Measurements from ENCODE around the gene ZNF396. TPM values are rescaled to one million over a fixed set of nuclear protein-coding genes. Genes with fewer than 3 reads are reported as not detected.
A peak's percentile ranks its signal among the peaks of the same experiment; 100 is the strongest.

The ZNF396 gene
- total and polyA plus RNA-seq, 4 donors = 2.4 to 6.7 (median 4.5) TPM

GRCh38 chr18:35422237-35422636 lies 45.1 kb upstream of the ZNF396 start:
- no peaks in the 10 kb centered on the region for H3K36me3 ChIP-seq (ENCODE audit: control insufficient read depth in 4 of 4, insufficient read depth in 4 of 4, low read length in 4 of 4)

GRCh38 chr18:35418610-35419009 lies 41.5 kb upstream of the ZNF396 start:
- no peaks in the 10 kb centered on the region for H3K27me3 ChIP-seq (ENCODE audit: control insufficient read depth in 3 of 3, insufficient read depth in 3 of 3, low read length in 2 of 3)
- H3K4me3 ChIP-seq = no peak overlapping the region
- no peaks in the 10 kb centered on the region for H3K36me3 ChIP-seq (ENCODE audit: control insufficient read depth in 4 of 4, insufficient read depth in 4 of 4, low read length in 4 of 4)
- TF ChIP-seq CTCF (IDR thresholded peaks at IDR 0.05; ENCODE audit: control extremely low read depth, extremely low read depth) = no peak
- no peak overlapping the region for H3K27ac ChIP-seq (ENCODE audit: low read depth in 1 of 2, low read length in 1 of 2)
- peaks cover 0 to 8% (median 2%) of the 10 kb centered on the region in 4 donors for H3K9me3 ChIP-seq (ENCODE audit: control insufficient read depth in 4 of 4, insufficient read depth in 3 of 4, low read length in 3 of 4)
- WGBS, 2 donors = 86 to 95% methylated on average over 4 of the region's 4 CpGs
- H3K9ac ChIP-seq (ENCODE audit: insufficient read depth in 1 of 2, low read length in 2 of 2) = no peak overlapping the region
- DNase-seq (no peak), ATAC-seq (ENCODE audit: insufficient read depth, low FRiP score) (no peak)
- H3K4me1 ChIP-seq (ENCODE audit: control insufficient read depth in 5 of 5, insufficient read depth in 5 of 5, low read length in 5 of 5) = no peaks in the 10 kb centered on the region

More at GRCh38 chr18:35422237-35422636, 45.1 kb upstream of the ZNF396 start:
- Histone ChIP-seq H3K9me3 (ENCODE audit: control insufficient read depth in 4 of 4, insufficient read depth in 3 of 4, low read length in 3 of 4) (peaks cover 0 to 5% (median under 1%) of the 10 kb centered on the region in 4 donors), H3K27me3 (ENCODE audit: control insufficient read depth in 3 of 3, insufficient read depth in 3 of 3, low read length in 2 of 3) (no peaks in the 10 kb centered on the region), H3K9ac (ENCODE audit: insufficient read depth in 1 of 2, low read length in 2 of 2) (no peak overlapping the region), H3K4me1 (ENCODE audit: control insufficient read depth in 5 of 5, insufficient read depth in 5 of 5, low read length in 5 of 5) (no peaks in the 10 kb centered on the region), H3K4me3 (no peak overlapping the region), H3K27ac (ENCODE audit: low read depth in 1 of 2, low read length in 1 of 2) (no peak overlapping the region)
- no peak for TF ChIP-seq CTCF (IDR thresholded peaks at IDR 0.05; ENCODE audit: control extremely low read depth, extremely low read depth)
- no peak for ATAC-seq (ENCODE audit: insufficient read depth, low FRiP score)
- WGBS, 2 donors = 75 to 79% methylated on average over 3 of the region's 3 CpGs
- no peak for DNase-seq

DNA sequence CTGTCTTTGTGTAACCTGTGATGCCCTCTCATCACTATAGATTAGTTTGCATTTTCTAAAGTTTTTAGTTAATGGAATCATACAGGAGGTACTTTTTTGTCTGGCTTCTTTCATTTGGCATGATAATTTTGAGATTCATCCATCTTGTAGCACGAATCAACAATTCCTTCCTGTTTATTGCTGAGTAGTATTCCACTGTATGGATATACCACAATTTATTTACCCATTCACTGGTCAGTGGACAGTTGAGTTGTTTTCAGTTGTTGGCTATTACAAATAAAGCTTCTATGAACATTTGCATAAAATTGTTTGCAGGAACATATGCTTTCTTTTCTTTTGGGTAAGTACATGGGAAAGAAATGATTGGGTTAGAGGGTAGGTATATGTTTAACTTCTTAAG lies 40.1 kb upstream of the ZNF396 start:
- peaks cover 0 to 3% (median 0%) of the 10 kb centered on the region in 5 donors for H3K4me1 ChIP-seq (ENCODE audit: control insufficient read depth in 5 of 5, insufficient read depth in 5 of 5, low read length in 5 of 5)
- no peaks in the 10 kb centered on the region for H3K27me3 ChIP-seq (ENCODE audit: control insufficient read depth in 3 of 3, insufficient read depth in 3 of 3, low read length in 2 of 3)
- no peak overlapping the region for H3K9ac ChIP-seq (ENCODE audit: insufficient read depth in 1 of 2, low read length in 2 of 2)
- H3K36me3 ChIP-seq (ENCODE audit: control insufficient read depth in 4 of 4, insufficient read depth in 4 of 4, low read length in 4 of 4) = no peaks in the 10 kb centered on the region
- DNase-seq = no peak
- peaks cover 0 to 8% (median 2%) of the 10 kb centered on the region in 4 donors for H3K9me3 ChIP-seq (ENCODE audit: control insufficient read depth in 4 of 4, insufficient read depth in 3 of 4, low read length in 3 of 4)
- no peak for TF ChIP-seq CTCF (IDR thresholded peaks at IDR 0.05; ENCODE audit: control extremely low read depth, extremely low read depth)
- ATAC-seq (ENCODE audit: insufficient read depth, low FRiP score) = no peak
- WGBS, 2 donors = 77 to 87% methylated on average over 1 of the region's 1 CpG
- H3K27ac ChIP-seq (ENCODE audit: low read depth in 1 of 2, low read length in 1 of 2) = no peak overlapping the region
- H3K4me3 ChIP-seq = no peak overlapping the region

DNA sequence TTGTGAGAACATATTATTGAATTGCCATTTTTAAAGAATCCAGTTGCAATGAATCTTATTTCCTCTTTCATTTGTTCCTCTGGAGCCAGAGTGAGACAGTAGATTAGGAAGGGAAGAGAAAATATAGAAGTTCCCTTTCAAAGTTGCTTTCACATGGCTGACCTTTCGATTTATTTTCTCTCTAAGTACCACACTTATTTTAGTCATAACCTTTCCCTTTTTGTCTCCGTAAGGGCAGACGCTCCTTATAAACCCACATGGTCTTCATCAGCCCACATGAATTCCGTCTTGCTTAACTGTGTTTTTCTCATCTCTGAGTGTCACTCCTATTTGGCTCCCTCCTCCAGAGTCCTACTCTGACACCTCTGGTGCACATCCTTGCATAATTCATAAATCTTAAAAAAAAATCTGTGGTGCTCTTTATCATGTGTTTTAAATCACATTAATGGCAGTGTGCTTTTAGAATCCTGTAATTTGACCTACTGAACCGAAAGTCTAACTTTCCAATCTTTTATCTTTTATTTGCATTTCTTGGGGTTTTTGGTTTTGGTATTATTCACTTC lies 38.5 kb upstream of the ZNF396 start:
- ATAC-seq (ENCODE audit: insufficient read depth, low FRiP score) = peak; percentile 27
- Histone ChIP-seq H3K27ac (ENCODE audit: low read depth in 1 of 2, low read length in 1 of 2) (no peak overlapping the region), H3K9me3 (ENCODE audit: control insufficient read depth in 4 of 4, insufficient read depth in 3 of 4, low read length in 3 of 4) (peaks cover 0 to 8% (median 2%) of the 10 kb centered on the region in 4 donors), H3K27me3 (ENCODE audit: control insufficient read depth in 3 of 3, insufficient read depth in 3 of 3, low read length in 2 of 3) (no peaks in the 10 kb centered on the region), H3K4me1 (ENCODE audit: control insufficient read depth in 5 of 5, insufficient read depth in 5 of 5, low read length in 5 of 5) (peaks cover 0 to 3% (median 0%) of the 10 kb centered on the region in 5 donors), H3K4me3 (no peak overlapping the region), H3K9ac (ENCODE audit: insufficient read depth in 1 of 2, low read length in 2 of 2) (no peak overlapping the region), H3K36me3 (ENCODE audit: control insufficient read depth in 4 of 4, insufficient read depth in 4 of 4, low read length in 4 of 4) (no peaks in the 10 kb centered on the region)
- no peak for TF ChIP-seq CTCF (IDR thresholded peaks at IDR 0.05; ENCODE audit: control extremely low read depth, extremely low read depth)
- WGBS, 2 donors = 43 to 54% methylated on average over 5 of the region's 5 CpGs
- DNase-seq = peak in 1 of 3 donors; percentile 3

Measured in lung (tissue), 12 donors.